Right hindlimb (tissue), 1 donor: ENCODE measurements around the gene STK10.

Experiments
- DNase-seq: peaks from one replicate; pipeline ENCODE4 v3.0.0-alpha.2; 2018

Gene STK10

GRCh38 chr5:172188893-172189692, 1.1 kb upstream of the STK10 start:
- DNase-seq, result peak; percentile 50

- DNase-seq, result peak; percentile 59
These were observed 649 bp downstream of the STK10 start for GRCh38 chr5:172187118-172188032.

GRCh38 chr5:172186114-172186695, 1.8 kb downstream of the STK10 start:
- no peak for DNase-seq

GRCh38 chr5:172185096-172185461, 2.9 kb downstream of the STK10 start:
- no peak for DNase-seq

GRCh38 chr5:172183881-172184280, 4.1 kb downstream of the STK10 start:
- no peak for DNase-seq

GRCh38 chr5:172182291-172182690, 5.7 kb downstream of the STK10 start:
- DNase-seq, result no peak

GRCh38 chr5:172180936-172181335, 7.1 kb downstream of the STK10 start:
- no peak for DNase-seq

- peak; percentile 52 for DNase-seq
These were observed 8.7 kb downstream of the STK10 start for GRCh38 chr5:172178991-172179989.

GRCh38 chr5:172178301-172178987, 9.6 kb downstream of the STK10 start:
- no peak for DNase-seq

- no peak for DNase-seq
These were observed 10.8 kb downstream of the STK10 start for GRCh38 chr5:172177176-172177575.

- no peak for DNase-seq
These were observed 12.7 kb downstream of the STK10 start for GRCh38 chr5:172175263-172175719.

GRCh38 chr5:172173564-172174153, 14.4 kb downstream of the STK10 start:
- no peak for DNase-seq

- no peak for DNase-seq
These were observed 15.0 kb downstream of the STK10 start for GRCh38 chr5:172172912-172173563.

- no peak for DNase-seq
These were observed 16.9 kb downstream of the STK10 start for GRCh38 chr5:172171118-172171517.

GRCh38 chr5:172170251-172170701, 17.7 kb downstream of the STK10 start:
- DNase-seq, result no peak

GRCh38 chr5:172169216-172169615, 18.8 kb downstream of the STK10 start:
- no peak for DNase-seq

- no peak for DNase-seq
These were observed 19.7 kb downstream of the STK10 start for GRCh38 chr5:172168311-172168710.

- no peak for DNase-seq
These were observed 20.1 kb downstream of the STK10 start for GRCh38 chr5:172167895-172168294.

GRCh38 chr5:172166030-172166826, 21.8 kb downstream of the STK10 start:
- DNase-seq, result no peak

GRCh38 chr5:172165465-172165864, 22.6 kb downstream of the STK10 start:
- no peak for DNase-seq
